ENCODE results near the gene HLA-DOA.

HLA-DOA gene

GRCh38 chr6:33028220-33028849 lies 18.9 kb upstream of the HLA-DOA start:
- no peak for TF ChIP-seq CTCF (conservative IDR thresholded peaks at IDR 0.05; ENCODE audit: low read depth)
- DNase-seq (ENCODE audit: low spot score) = no peak
- ChIA-PET POLR2A (ENCODE audit: low non-redundant PET) (no interaction called here), CTCF (no interaction called here)
- H3K27ac ChIP-seq = no peak overlapping the region

- no peak for TF ChIP-seq CTCF (conservative IDR thresholded peaks at IDR 0.05; ENCODE audit: low read depth)
- ChIA-PET POLR2A (ENCODE audit: low non-redundant PET) (no interaction called here), CTCF (no interaction called here)
- no peak overlapping the region for H3K27ac ChIP-seq
- no peak for DNase-seq (ENCODE audit: low spot score)
Measured at GRCh38 chr6:33024521-33024920, 15.1 kb upstream of the HLA-DOA start.

- TF ChIP-seq CTCF (conservative IDR thresholded peaks at IDR 0.05; ENCODE audit: low read depth) = no peak
- DNase-seq (ENCODE audit: low spot score) = no peak
- ChIA-PET CTCF (no interaction called here), POLR2A (ENCODE audit: low non-redundant PET) (no interaction called here)
- H3K27ac ChIP-seq = no peak overlapping the region
Measured at GRCh38 chr6:33023536-33023935, 14.1 kb upstream of the HLA-DOA start.

DNA sequence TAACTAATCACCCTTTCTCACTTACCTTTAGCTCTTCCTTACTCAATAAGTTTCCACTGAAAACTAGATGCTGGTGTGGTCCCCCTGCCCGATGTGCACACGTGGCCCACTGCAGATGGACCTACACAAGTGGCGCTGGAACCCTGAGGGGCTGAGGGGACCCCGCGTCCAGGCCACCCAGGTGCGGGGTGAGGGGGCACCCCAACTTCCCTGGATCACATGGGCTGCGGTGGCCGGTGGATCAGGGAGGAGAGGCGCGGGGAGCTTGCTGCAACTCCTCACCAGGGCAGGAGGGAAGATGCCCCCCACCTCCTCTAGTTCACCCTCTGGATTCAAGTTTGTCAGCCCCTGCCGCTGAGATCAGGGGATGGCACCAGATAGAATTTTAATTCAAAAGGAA lies 12.5 kb upstream of the HLA-DOA start:
- no peak for DNase-seq (ENCODE audit: low spot score)
- no peak overlapping the region for H3K27ac ChIP-seq
- ChIA-PET CTCF (no interaction called here), POLR2A (ENCODE audit: low non-redundant PET) (no interaction called here)
- no peak for TF ChIP-seq CTCF (conservative IDR thresholded peaks at IDR 0.05; ENCODE audit: low read depth)

DNA sequence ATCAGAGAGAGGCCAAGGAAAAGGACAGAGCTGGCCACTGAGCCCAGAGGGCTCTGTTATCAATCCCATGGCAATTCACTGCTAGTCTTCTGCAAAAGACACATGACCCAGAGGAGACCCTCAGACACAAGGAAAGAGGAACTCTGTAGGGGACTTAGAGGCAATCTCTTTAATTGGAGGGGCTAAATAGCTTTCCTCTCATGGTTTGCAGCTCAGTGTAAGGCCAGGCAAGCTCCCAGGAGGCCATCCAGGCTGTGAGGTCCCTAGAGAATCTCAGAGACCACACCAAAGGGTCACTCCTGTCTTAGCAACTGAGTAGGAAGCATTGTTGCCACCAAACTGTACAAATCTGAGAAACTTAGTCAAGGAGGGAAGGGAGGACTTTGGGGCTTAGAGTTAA lies 10.0 kb upstream of the HLA-DOA start:
- no peak for TF ChIP-seq CTCF (conservative IDR thresholded peaks at IDR 0.05; ENCODE audit: low read depth)
- CTCF ChIA-PET = interaction anchor here (1.7 kb wide), 1 partner anchor 128 kb away, joined by 4 read pairs; no protein-coding TSS in a partner anchor
- POLR2A ChIA-PET (ENCODE audit: low non-redundant PET) = no interaction called here

GRCh38 chr6:33018904-33019303 lies 9.5 kb upstream of the HLA-DOA start:
- CTCF ChIA-PET = interaction anchor here (1.5 to 1.7 kb wide), 2 partner anchors 129 to 142 kb away, joined by 4 read pairs; no protein-coding TSS in a partner anchor
- no peak for TF ChIP-seq CTCF (conservative IDR thresholded peaks at IDR 0.05; ENCODE audit: low read depth)
- no peak overlapping the region for H3K27ac ChIP-seq
- no peak for DNase-seq (ENCODE audit: low spot score)
- POLR2A ChIA-PET (ENCODE audit: low non-redundant PET) = no interaction called here

More for the DNA sequence above, 10.0 kb upstream of the HLA-DOA start:
- H3K27ac ChIP-seq = no peak overlapping the region
- DNase-seq (ENCODE audit: low spot score) = no peak

All from RWPE1 (cell line).